ENCODE results near the gene UBAC1.

The UBAC1 gene

DNA sequence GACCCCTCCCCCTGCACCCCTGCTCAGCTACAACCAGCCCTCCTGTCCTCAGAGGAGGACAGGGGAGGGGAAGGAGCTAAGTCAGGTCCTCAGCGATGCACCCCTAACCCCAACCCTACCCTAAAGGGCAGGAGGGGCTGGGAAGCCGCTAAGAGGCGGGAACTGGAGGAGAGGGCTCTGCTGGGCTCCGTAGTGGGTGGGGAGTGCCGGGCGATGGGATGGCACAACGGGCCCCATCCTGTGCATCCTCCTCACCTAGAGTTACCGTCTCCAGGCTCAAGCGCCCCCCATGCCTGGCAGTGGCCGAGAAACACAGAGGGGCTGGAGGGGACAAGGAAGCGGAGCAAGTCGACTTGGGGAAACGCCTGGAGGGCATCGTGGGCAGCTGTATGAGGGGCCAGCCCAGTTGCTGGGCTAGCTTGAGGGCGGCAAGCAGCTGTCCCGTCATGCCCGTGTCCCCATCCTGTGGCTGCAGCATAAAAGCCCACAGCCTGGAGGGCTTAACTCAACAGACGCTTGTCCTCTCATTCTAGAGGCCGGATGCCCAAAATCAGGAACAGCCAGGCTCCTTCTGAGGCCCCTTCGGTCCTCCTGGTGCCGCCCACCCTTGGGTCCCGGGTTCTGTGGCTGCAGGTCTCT, 23.0 kb upstream of the UBAC1 start:
- TF ChIP-seq, protein P1, sequence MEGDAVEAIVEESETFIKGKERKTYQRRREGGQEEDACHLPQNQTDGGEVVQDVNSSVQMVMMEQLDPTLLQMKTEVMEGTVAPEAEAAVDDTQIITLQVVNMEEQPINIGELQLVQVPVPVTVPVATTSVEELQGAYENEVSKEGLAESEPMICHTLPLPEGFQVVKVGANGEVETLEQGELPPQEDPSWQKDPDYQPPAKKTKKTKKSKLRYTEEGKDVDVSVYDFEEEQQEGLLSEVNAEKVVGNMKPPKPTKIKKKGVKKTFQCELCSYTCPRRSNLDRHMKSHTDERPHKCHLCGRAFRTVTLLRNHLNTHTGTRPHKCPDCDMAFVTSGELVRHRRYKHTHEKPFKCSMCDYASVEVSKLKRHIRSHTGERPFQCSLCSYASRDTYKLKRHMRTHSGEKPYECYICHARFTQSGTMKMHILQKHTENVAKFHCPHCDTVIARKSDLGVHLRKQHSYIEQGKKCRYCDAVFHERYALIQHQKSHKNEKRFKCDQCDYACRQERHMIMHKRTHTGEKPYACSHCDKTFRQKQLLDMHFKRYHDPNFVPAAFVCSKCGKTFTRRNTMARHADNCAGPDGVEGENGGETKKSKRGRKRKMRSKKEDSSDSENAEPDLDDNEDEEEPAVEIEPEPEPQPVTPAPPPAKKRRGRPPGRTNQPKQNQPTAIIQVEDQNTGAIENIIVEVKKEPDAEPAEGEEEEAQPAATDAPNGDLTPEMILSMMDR (IDR thresholded peaks at IDR 0.05), result no peak

DNA sequence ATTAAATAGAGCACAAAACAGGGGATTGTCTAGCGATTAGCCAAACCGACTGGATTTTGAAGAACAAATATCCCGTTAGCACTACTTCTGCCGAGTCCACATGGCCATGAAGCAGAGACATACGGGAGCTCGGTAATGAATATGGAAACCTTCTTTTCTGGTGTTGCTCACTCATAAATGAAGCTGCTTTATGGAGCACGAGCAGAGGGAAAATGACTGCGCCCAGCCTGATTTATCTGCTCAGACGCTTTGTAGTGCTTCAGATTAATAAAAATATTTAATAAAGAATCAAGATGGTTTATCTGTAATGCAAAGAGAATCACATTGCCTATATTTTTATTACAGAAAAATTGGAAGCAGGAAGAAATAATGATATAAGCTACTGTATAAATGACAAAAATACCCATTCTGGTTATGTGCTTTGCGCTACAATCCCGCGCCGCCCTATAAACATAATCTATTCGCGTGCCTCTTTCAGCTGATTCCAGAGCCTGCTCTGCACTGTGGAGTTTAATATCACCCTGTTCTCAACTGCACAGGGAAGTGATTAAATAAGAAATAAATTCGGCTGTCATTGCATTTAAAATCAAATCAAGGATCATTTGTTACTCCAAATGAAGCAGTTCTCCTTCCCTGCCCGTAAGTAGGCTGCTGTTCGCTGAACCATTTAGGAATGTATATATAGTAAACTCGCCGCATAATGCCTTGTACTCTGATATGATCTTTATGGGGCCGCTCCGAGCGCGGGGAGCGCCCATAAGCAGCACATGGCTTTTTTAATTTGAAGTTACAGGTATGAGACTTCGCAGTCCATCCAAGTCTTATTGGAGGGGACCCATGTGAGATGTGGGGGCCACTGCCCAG, 22.3 kb upstream of the UBAC1 start:
- Histone ChIP-seq H3K4me3 (no peak overlapping the region), H3K9me3 (no peaks in the 10 kb centered on the region), H3K4me1 (peaks cover 0 to 10% (median 8%) of the 10 kb centered on the region in 4 donors), H3K27me3 (peaks cover 0 to 79% of the 10 kb centered on the region in 2 donors), H3K27ac (no peak overlapping the region), H3K36me3 (no peaks in the 10 kb centered on the region)
- TF ChIP-seq, protein P1 (IDR thresholded peaks at IDR 0.05), result no peak
- intact Hi-C loops (cut with DNase I; ENCODE audit: low total_unique reads), result no loop called here
- DNase-seq, result no peak

More for the DNA sequence above, 23.0 kb upstream of the UBAC1 start:
- intact Hi-C loops (cut with DNase I; ENCODE audit: low total_unique reads), result no loop called here
- Histone ChIP-seq H3K27ac (no peak overlapping the region), H3K27me3 (peaks cover 0 to 81% of the 10 kb centered on the region in 2 donors), H3K36me3 (no peaks in the 10 kb centered on the region), H3K4me1 (peaks cover 0 to 5% (median 4%) of the 10 kb centered on the region in 4 donors), H3K4me3 (no peak overlapping the region), H3K9me3 (no peaks in the 10 kb centered on the region)
- DNase-seq, result no peak

DNA sequence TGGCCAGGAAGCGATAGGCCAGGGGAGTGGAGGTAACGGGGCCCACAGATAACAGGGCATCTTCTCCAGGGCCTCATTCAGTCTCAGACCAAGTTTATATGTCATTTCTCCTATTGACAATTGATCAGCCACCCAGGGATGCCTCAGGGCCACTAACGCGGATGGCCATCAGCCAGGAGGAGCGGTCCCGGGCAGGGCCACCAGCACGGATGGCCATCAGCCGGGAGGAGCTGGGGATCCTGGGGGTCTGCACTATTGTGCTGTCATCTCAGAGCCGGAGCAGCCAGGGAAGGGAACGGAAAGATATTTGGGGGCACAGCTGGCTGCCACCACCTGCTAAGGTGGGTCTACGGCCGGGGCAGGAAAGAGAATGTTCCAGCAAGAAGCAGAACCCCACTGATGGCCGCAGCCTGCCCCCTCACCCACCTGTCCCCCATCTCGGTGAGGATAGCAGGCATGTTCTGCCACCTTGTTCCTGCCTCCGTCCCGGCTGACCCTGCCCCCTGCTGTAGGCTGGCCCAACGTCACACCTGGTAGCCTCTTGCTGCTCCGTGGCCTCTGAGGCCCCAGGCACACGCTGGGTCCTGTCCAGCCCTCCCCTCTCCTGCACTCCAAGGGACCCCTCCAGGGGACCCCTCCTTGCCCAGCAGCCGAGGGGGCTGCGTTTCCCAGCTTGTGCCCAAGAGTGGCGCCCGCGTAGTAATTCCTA, 21.5 kb upstream of the UBAC1 start:
- no peaks in the 10 kb centered on the region for H3K9me3 ChIP-seq
- no peak overlapping the region for H3K27ac ChIP-seq
- TF ChIP-seq, protein P1 (IDR thresholded peaks at IDR 0.05), result no peak
- no peaks in the 10 kb centered on the region for H3K36me3 ChIP-seq
- H3K4me1 ChIP-seq, result peaks cover 0 to 10% (median 8%) of the 10 kb centered on the region in 4 donors
- no peak for DNase-seq
- intact Hi-C loops (cut with DNase I; ENCODE audit: low total_unique reads), result no loop called here
- no peak overlapping the region for H3K4me3 ChIP-seq
- H3K27me3 ChIP-seq, result peaks cover 0 to 75% of the 10 kb centered on the region in 2 donors

DNA sequence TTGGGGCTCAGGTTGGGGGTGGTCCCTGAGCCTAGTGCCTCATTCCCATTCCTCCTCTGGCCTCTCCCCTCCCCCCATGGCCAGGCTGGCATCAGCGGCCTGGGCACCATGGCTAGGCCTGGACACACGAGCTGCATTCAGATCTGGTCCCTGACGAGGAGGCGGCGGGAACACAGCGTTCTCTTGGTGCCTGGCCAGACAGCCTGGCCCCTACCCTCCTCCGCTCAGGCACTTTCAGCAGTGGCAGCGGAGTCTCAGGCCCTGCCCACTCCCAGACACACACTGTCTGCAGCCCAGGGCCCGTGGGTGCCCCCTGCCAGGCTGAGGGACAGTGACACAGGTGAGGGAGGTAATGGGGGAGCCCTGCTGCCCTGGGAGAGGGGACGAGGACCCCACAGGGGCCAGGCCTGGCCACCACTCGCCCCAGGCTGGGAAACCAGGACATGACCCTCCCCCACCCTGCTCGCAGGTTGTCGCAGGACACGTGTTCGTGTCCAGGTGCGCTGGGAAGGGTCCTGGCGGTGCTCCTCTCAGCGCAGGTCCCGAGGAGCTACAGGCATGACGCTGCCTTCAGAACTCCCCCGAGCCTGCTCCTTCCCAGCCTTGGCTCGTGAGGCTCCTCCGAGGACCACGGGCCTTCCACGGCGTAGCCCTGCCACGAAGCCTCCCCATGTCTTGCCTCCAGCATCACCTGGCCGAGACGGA, 19.9 kb upstream of the UBAC1 start:
- DNase-seq, result no peak
- peaks cover 0 to 80% of the 10 kb centered on the region in 2 donors for H3K27me3 ChIP-seq
- intact Hi-C loops (cut with DNase I; ENCODE audit: low total_unique reads), result no loop called here

More for the DNA sequence above, 19.9 kb upstream of the UBAC1 start:
- Histone ChIP-seq H3K36me3 (no peaks in the 10 kb centered on the region), H3K4me3 (no peak overlapping the region), H3K4me1 (peaks cover 0 to 10% (median 8%) of the 10 kb centered on the region in 4 donors), H3K9me3 (no peaks in the 10 kb centered on the region), H3K27ac (no peak overlapping the region)
- TF ChIP-seq, protein P1 (IDR thresholded peaks at IDR 0.05), result no peak
